ENCODE measurements around the gene PPIF.

Gene PPIF

GRCh38 chr10:79321951-79322350 is 25.3 kb upstream of the PPIF start:
- TF ChIP-seq CTCF (IDR thresholded peaks at IDR 0.05; ENCODE audit: low read depth, low read length): no peak
- DNase-seq (ENCODE audit: extremely low read depth, low read depth): no peak

GRCh38 chr10:79322616-79323543 is 24.4 kb upstream of the PPIF start:
- TF ChIP-seq CTCF (IDR thresholded peaks at IDR 0.05; ENCODE audit: low read depth, low read length): no peak
- DNase-seq (ENCODE audit: extremely low read depth, low read depth): peak; percentile 53

GRCh38 chr10:79323602-79324001 is 23.7 kb upstream of the PPIF start:
- TF ChIP-seq CTCF (IDR thresholded peaks at IDR 0.05; ENCODE audit: low read depth, low read length): no peak
- DNase-seq (ENCODE audit: extremely low read depth, low read depth): no peak

DNA sequence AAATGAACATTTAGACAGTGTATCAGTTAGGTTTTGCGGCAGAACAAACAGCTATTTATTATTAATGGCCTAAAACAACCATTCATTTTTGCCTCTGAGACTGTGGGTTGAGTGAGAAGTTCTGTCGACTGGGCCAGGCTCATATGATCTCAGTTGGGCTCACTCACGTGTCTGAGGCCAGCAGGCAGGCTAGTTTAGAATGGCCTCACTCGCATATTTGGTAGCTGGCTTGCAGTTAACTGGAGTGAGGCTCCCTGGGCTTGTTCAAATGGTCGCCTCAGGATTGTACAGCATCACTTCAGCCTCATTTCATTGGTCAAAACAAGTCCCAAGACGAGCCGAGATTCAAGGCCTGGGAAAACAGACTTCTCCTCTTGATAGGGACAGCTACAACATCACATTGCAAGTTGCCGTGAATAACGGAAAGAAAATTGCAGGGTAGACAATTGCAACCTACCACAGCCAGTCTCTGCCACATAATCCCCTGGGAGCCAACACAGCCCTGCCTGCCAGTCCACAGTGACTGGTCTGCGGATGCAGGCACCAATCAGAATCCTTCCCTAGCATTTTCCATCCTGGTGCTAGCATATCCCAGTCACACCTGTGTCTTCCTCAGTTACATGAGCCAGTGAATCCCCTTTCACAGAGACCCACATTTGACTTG is 23.1 kb upstream of the PPIF start:
- no peak for TF ChIP-seq CTCF (IDR thresholded peaks at IDR 0.05; ENCODE audit: low read depth, low read length)
- no peak for DNase-seq (ENCODE audit: extremely low read depth, low read depth)

DNA sequence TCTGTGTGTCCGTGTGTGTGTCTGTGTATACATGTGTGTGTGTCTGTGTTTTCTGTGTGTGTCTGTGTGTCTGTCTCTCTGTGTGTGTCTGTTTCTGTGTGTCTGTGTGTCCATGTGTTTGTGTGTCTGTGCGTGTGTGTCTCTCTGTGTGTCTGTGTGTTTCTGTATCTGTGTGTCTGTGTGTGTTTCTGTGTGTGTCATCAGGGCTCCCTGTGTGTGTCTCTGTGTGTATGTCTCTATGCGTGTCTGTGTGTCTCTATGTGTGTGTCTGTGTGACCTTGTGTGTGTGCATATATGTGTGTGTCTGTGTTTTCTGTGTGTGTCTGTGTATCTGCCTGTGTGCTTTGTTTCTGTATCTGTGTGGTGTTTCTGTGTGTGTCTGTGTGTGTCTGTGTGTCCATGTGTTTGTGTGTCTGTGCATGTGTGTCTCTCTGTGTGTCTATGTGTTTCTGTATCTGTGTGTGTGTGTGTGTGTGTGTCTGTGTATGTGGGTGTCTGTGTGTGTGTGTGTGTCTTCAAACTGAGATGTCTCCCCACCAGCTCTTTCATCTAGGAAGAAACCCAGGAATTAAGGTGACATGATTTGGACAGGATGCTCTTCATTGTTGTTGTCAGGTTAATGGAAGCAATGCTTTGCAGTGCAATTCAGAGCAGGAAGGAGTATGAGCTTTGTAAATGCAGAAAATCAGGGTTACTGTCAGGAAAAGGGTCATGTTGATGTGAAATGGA is 20.7 kb upstream of the PPIF start:
- no peak for DNase-seq (ENCODE audit: extremely low read depth, low read depth)
- TF ChIP-seq CTCF (IDR thresholded peaks at IDR 0.05; ENCODE audit: low read depth, low read length): no peak

DNA sequence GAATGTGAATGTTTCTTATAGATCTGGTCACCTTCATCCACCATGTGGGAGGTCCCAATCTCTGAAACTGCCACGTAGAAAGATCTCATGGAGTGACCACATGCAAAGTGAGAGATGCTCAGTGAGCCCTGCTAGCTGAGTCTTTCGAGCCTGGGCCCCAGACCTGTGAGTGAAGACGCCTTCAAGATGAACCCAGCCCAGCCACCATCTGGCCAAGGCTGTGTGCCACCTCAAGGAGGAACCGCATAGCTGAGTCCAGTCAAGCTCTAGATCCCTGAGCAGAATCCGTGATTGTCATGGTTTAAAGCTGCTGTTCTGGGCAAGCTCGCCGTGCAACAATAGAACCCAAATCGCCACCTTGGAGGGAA is 20.2 kb upstream of the PPIF start:
- no peak for TF ChIP-seq CTCF (IDR thresholded peaks at IDR 0.05; ENCODE audit: low read depth, low read length)
- no peak for DNase-seq (ENCODE audit: extremely low read depth, low read depth)
